Skeletal muscle tissue (tissue), 4 donors: ENCODE data around the gene HECTD2. TPM values are rescaled to one million over a fixed set of nuclear protein-coding genes. Genes with fewer than 3 reads are reported as not detected.
A peak's percentile ranks its signal among the peaks of the same experiment; 100 is the strongest.
"Not testable (repeated sequence)": the region's sequence is repeated elsewhere in the genome, so short reads cannot be mapped to it uniquely, and the experiment has no call there.

ENCODE experiments used
- H3K27ac ChIP-seq: one replicate; pipeline ENCODE4 v1.7.0; 2013; ENCODE audit warnings: mild to moderate bottlenecking, low read depth, low read length, inconsistent platforms
- H3K27me3 ChIP-seq, 3 donors: one replicate each; pipeline ENCODE4 v1.7.0; 2013; ENCODE audit warnings: low read length in 3 of 3; ENCODE audit not compliant: control insufficient read depth in 3 of 3, insufficient read depth in 3 of 3
- H3K36me3 ChIP-seq, 3 donors: one replicate each; pipeline ENCODE4 v1.7.0; 2013; ENCODE audit warnings: low read length in 3 of 3; ENCODE audit not compliant: control insufficient read depth in 3 of 3, insufficient read depth in 3 of 3
- H3K4me1 ChIP-seq, 3 donors: one replicate each; pipeline ENCODE4 v1.7.0; 2013; ENCODE audit warnings: low read length in 3 of 3, mild to moderate bottlenecking in 3 of 3; ENCODE audit not compliant: control insufficient read depth in 3 of 3, insufficient read depth in 3 of 3
- H3K4me3 ChIP-seq, 3 donors: one replicate each; pipeline ENCODE4 v1.7.0; 2013; ENCODE audit warnings: low read length in 3 of 3
- H3K9ac ChIP-seq, 3 donors: one replicate each; pipeline ENCODE4 v1.7.0; 2013; ENCODE audit warnings: low read length in 3 of 3, mild to moderate bottlenecking in 3 of 3, moderate library complexity in 2 of 3, low read depth in 1 of 3
- H3K9me3 ChIP-seq, 3 donors: one replicate each; pipeline ENCODE4 v1.7.0; 2013; ENCODE audit warnings: low read length in 3 of 3; ENCODE audit not compliant: control insufficient read depth in 3 of 3
- total RNA-seq: library from RNA; depleted of rRNA; stranded (reverse); fragments of >200 nt; gene quantifications from one replicate; pipeline ENCODE4 v1.2.3, GENCODE V29; 2014
- donor health status: Osteomylitis.

HECTD2 gene, protein sequence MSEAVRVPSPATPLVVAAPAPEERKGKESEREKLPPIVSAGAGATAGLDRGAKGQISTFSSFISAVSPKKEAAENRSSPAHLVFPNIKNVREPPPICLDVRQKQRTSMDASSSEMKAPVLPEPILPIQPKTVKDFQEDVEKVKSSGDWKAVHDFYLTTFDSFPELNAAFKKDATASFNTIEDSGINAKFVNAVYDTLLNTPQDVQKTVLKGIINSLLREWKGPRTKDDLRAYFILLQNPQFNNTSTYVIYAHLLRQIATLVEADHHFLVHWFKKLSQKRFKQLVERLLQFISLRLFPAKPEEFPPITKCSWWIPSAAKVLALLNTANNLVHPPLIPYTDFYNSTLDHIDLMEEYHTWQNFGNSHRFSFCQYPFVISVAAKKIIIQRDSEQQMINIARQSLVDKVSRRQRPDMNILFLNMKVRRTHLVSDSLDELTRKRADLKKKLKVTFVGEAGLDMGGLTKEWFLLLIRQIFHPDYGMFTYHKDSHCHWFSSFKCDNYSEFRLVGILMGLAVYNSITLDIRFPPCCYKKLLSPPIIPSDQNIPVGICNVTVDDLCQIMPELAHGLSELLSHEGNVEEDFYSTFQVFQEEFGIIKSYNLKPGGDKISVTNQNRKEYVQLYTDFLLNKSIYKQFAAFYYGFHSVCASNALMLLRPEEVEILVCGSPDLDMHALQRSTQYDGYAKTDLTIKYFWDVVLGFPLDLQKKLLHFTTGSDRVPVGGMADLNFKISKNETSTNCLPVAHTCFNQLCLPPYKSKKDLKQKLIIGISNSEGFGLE
- 14.6 TPM for total RNA-seq

DNA sequence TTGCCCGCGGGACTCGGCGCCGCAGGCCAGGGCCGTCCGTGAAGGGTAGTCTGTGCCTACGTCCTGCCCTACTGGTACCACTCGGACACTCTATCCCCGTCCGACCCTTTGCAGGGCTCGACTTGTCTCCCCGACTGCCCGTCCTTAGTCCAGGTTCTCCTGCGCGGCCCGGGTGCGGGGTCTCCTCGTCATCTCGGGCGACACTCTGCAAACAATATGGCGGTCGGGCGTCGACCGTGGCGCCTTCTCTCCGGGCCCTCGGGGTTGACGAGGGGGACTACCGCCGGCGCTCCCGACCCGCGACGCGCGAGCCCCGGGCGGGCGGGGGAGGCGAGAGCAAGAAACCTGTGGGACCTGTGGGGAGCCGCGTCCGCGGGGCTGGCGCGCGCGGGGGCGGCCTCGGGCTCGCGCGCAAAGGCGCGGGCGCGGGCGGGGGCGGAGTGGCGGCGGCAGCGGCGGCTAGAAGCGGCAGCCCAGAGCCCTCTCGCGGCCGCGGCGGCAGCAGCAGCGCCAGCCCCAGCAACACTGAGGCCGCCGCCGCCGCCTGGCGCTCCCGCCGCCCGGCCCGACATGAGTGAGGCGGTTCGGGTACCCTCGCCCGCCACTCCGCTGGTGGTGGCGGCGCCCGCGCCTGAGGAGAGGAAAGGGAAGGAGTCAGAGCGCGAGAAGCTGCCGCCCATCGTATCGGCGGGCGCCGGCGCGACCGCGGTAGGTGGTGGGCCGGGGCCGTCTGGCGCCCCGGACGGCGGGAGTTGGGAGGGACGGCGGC, at the start of gene HECTD2:
Gene HECTD2 (plus strand): TSS at position 476 of the 769 bp plus-strand sequence. CDS start 95 bp downstream, at position 571.
- Histone ChIP-seq H3K36me3 (no peaks in the 10 kb centered on the region), H3K4me3 (peak within 1 kb of the TSS; percentile 94 to 97 (median 94)), H3K9me3 (no peaks in the 10 kb centered on the region), H3K27ac (peak within 1 kb of the TSS; percentile 99), H3K27me3 (no peaks in the 10 kb centered on the region), H3K9ac (peak within 1 kb of the TSS; percentile 99 to 100 (median 99)), H3K4me1 (peaks cover 4 to 14% (median 12%) of the 10 kb centered on the region in 3 donors)

- peaks cover 0 to 4% (median 0%) of the 10 kb centered on the region in 3 donors for H3K4me1 ChIP-seq
- no peak overlapping the region for H3K4me3 ChIP-seq
- no peak overlapping the region for H3K27ac ChIP-seq
- no peaks in the 10 kb centered on the region for H3K36me3 ChIP-seq
- H3K9me3 ChIP-seq, result no peaks in the 10 kb centered on the region
- no peaks in the 10 kb centered on the region for H3K27me3 ChIP-seq
- H3K9ac ChIP-seq, result no peak overlapping the region
Measured at GRCh38 chr10:91360461-91360860, 49.7 kb upstream of the HECTD2 start.

- not testable (repeated sequence) for H3K27ac ChIP-seq, H3K9ac ChIP-seq, H3K4me1 ChIP-seq, H3K36me3 ChIP-seq, H3K27me3 ChIP-seq, H3K9me3 ChIP-seq, H3K4me3 ChIP-seq
Measured at GRCh38 chr10:91365519-91365918, 44.6 kb upstream of the HECTD2 start.

GRCh38 chr10:91366704-91367103, 43.4 kb upstream of the HECTD2 start:
- Histone ChIP-seq H3K9me3 (no peaks in the 10 kb centered on the region), H3K27ac (no peak overlapping the region)

GRCh38 chr10:91367127-91367531, 43.0 kb upstream of the HECTD2 start:
- Histone ChIP-seq H3K27ac (peak overlapping the region; percentile 59), H3K9ac (no peak overlapping the region), H3K36me3 (no peaks in the 10 kb centered on the region), H3K9me3 (no peaks in the 10 kb centered on the region), H3K4me1 (peaks cover 0 to 10% (median 5%) of the 10 kb centered on the region in 3 donors), H3K27me3 (no peaks in the 10 kb centered on the region), H3K4me3 (no peak overlapping the region)

More at GRCh38 chr10:91366704-91367103, 43.4 kb upstream of the HECTD2 start:
- H3K4me3 ChIP-seq, result no peak overlapping the region
- H3K27me3 ChIP-seq, result no peaks in the 10 kb centered on the region
- H3K36me3 ChIP-seq, result no peaks in the 10 kb centered on the region
- H3K9ac ChIP-seq, result no peak overlapping the region
- peaks cover 0 to 10% (median 5%) of the 10 kb centered on the region in 3 donors for H3K4me1 ChIP-seq

DNA sequence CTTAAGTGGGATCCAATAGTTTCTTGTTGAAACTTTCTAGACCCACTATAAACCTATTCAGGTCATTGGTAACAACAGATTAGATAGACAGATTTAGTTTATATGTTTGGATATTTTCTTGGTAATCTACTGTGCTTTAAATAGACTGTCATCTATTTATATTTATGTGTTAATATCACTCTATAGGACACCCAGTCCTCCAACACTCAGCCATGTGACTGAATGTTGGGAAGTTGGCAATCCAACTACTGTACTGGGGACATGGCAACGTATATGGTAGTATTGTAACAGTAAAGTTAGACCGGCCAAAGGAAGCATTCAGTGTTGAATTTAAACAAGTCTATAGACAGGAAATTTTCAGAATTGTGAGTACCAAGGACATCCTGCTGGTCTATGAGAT, 42.6 kb upstream of the HECTD2 start:
- Histone ChIP-seq H3K9ac (no peak overlapping the region), H3K9me3 (no peaks in the 10 kb centered on the region), H3K27me3 (no peaks in the 10 kb centered on the region), H3K4me1 (peaks cover 0 to 10% (median 5%) of the 10 kb centered on the region in 3 donors), H3K27ac (peak overlapping the region; percentile 59), H3K36me3 (no peaks in the 10 kb centered on the region), H3K4me3 (no peak overlapping the region)

DNA sequence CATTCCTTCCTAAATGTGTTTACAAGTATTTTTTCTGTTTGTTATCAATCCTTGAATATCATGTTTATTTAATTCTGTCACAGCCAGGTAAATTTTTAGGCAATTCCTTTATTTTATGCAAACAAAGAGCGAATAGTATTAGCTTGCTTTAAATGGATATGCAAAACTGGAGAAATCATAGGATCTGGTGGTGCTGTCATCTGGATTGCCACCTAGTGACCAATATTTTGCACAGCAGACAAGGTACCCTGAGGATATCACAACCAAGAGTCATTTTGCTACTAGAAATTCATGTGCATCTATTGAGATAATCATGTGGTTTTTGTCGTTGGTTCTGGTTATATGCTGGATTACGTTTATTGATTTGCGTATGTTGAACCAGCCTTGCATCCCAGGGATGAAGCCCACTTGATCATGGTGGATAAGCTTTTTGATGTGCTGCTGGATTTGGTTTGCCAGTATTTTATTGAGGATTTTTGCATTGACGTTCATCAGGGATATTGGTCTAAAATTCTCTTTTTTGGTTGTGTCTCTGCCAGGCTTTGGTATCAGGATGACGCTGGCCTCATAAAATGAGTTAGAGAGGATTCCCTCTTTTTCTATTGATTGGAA, 40.1 kb upstream of the HECTD2 start:
- not testable (repeated sequence) for H3K9ac ChIP-seq, H3K27ac ChIP-seq, H3K36me3 ChIP-seq, H3K4me3 ChIP-seq, H3K4me1 ChIP-seq, H3K27me3 ChIP-seq, H3K9me3 ChIP-seq

GRCh38 chr10:91374052-91374451, 36.1 kb upstream of the HECTD2 start:
- Histone ChIP-seq H3K27me3 (no peaks in the 10 kb centered on the region), H3K27ac (no peak overlapping the region), H3K9ac (no peak overlapping the region), H3K9me3 (no peaks in the 10 kb centered on the region), H3K36me3 (no peaks in the 10 kb centered on the region), H3K4me1 (no peaks in the 10 kb centered on the region), H3K4me3 (no peak overlapping the region)

DNA sequence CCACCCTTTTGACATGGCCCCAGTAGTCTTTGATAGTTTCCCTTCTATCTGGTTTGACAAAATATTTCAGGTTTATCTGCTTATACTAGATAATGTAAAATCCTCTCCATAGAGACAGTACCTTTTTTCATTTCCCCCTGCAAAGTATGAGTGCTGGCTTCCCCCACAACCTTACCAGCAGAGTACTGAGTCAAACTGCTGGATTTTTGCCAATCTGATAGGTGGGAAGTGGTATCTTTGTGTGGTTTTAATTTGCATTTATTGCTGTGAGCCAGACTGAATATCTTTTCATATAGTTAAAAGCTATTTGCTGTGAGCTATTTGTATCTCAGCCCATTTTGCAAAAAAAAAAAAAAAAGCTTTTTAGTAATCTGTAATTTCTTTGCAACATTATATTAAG, 32.1 kb upstream of the HECTD2 start:
- Histone ChIP-seq H3K9me3 (no peaks in the 10 kb centered on the region), H3K4me1 (no peaks in the 10 kb centered on the region), H3K27me3 (no peaks in the 10 kb centered on the region), H3K36me3 (no peaks in the 10 kb centered on the region), H3K4me3 (no peak overlapping the region), H3K27ac (no peak overlapping the region), H3K9ac (no peak overlapping the region)
